Parathyroid adenoma (tissue), 2 donors: ENCODE data around the gene CNTN5.

Source experiments
- H2AFZ ChIP-seq: fragments of 300-600 bp; sonication (generic); one replicate; pipeline ENCODE4 v1.7.0; 2017; ENCODE audit warnings: antibody characterized with exemption, mild to moderate bottlenecking
- H3K27ac ChIP-seq: fragments of 300-600 bp; sonication (generic); one replicate; pipeline ENCODE4 v1.7.0; 2017
- H3K27me3 ChIP-seq: fragments of 300-600 bp; sonication (generic); one replicate; pipeline ENCODE4 v1.7.0; 2017; ENCODE audit warnings: low read length; ENCODE audit not compliant: control insufficient read depth, insufficient read depth
- H3K36me3 ChIP-seq: fragments of 300-600 bp; sonication (generic); one replicate; pipeline ENCODE4 v1.7.0; 2017; ENCODE audit warnings: low read length; ENCODE audit not compliant: control insufficient read depth, insufficient read depth
- H3K4me1 ChIP-seq: fragments of 300-600 bp; sonication (generic); one replicate; pipeline ENCODE4 v1.7.0; 2017; ENCODE audit warnings: control low read depth
- H3K4me2 ChIP-seq: fragments of 300-600 bp; sonication (generic); one replicate; pipeline ENCODE4 v1.7.0; 2017; ENCODE audit warnings: low read length
- H3K4me3 ChIP-seq: fragments of 300-600 bp; sonication (generic); one replicate; pipeline ENCODE4 v1.7.0; 2017; ENCODE audit warnings: low read depth, low read length
- H3K79me2 ChIP-seq: fragments of 300-600 bp; sonication (generic); one replicate; pipeline ENCODE4 v1.7.0; 2017; ENCODE audit warnings: control low read depth
- H3K9ac ChIP-seq: fragments of 300-600 bp; sonication (generic); one replicate; pipeline ENCODE4 v1.7.0; 2017; ENCODE audit warnings: mild to moderate bottlenecking
- H3K9me3 ChIP-seq: fragments of 300-600 bp; sonication (generic); one replicate; pipeline ENCODE4 v1.7.0; 2017; ENCODE audit warnings: low read length; ENCODE audit not compliant: control insufficient read depth
- TF ChIP-seq, protein P1 (sequence below): fragments of 300-600 bp; sonication (generic); IDR thresholded peaks from one replicate; pipeline ENCODE4 v1.7.0; 2017; ENCODE audit warnings: antibody characterized with exemption, mild to moderate bottlenecking
- donor health status: primary hyperparathyroidism.

Gene CNTN5

DNA sequence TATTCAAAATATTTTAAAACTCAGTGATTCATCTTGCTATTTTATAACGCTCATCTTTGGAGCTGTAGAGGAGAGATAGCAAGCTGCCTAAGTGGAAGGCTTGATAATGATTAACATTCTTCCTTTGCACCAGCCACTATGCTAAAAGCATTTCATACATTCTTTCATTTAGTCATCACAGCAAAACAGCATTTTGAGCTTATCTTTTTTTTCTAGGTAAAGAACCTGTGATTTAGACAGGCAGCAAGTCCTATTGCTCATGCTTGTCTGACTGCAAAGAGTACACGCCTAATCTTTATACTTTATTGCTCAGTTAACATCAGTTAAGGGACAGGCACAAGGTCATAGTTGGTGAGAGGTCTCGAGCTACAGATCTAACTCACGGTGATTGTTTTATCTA, 953.2 kb downstream of the CNTN5 start:
- Histone ChIP-seq H3K9ac (no peak overlapping the region), H3K36me3 (no peaks in the 10 kb centered on the region), H3K4me3 (no peak overlapping the region), H3K9me3 (no peaks in the 10 kb centered on the region), H3K79me2 (no peaks in the 10 kb centered on the region), H3K4me2 (no peak overlapping the region), H3K27me3 (no peaks in the 10 kb centered on the region), H2AFZ (no peak overlapping the region), H3K27ac (no peak overlapping the region), H3K4me1 (no peaks in the 10 kb centered on the region)
- TF ChIP-seq, protein P1, sequence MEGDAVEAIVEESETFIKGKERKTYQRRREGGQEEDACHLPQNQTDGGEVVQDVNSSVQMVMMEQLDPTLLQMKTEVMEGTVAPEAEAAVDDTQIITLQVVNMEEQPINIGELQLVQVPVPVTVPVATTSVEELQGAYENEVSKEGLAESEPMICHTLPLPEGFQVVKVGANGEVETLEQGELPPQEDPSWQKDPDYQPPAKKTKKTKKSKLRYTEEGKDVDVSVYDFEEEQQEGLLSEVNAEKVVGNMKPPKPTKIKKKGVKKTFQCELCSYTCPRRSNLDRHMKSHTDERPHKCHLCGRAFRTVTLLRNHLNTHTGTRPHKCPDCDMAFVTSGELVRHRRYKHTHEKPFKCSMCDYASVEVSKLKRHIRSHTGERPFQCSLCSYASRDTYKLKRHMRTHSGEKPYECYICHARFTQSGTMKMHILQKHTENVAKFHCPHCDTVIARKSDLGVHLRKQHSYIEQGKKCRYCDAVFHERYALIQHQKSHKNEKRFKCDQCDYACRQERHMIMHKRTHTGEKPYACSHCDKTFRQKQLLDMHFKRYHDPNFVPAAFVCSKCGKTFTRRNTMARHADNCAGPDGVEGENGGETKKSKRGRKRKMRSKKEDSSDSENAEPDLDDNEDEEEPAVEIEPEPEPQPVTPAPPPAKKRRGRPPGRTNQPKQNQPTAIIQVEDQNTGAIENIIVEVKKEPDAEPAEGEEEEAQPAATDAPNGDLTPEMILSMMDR, result no peak

DNA sequence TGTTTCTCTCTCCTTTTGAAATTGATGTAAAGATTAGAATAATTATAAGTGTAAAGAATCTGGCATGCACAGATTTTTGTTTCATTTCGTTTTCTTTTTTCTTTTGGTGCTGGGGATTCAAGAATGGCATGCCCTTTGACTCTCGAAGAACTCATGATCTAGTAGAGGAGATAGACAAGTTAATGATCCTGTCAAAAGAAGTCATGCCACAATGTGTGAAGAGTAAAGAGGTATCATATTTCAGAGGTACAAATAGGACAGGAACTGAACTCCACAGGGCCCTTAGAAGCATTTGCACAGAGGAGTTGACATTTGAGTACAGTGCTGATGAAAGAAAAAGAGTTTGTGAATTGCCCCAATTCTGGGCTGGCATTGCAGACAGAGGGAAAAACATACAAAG, 958.3 kb downstream of the CNTN5 start:
- no peak overlapping the region for H3K4me2 ChIP-seq
- no peak overlapping the region for H3K9ac ChIP-seq
- no peak overlapping the region for H3K27ac ChIP-seq
- H3K27me3 ChIP-seq, result no peaks in the 10 kb centered on the region
- no peak overlapping the region for H3K4me3 ChIP-seq
- H2AFZ ChIP-seq, result no peak overlapping the region
- H3K79me2 ChIP-seq, result no peaks in the 10 kb centered on the region
- no peaks in the 10 kb centered on the region for H3K9me3 ChIP-seq
- TF ChIP-seq, protein P1, result no peak
- H3K4me1 ChIP-seq, result no peaks in the 10 kb centered on the region
- H3K36me3 ChIP-seq, result no peaks in the 10 kb centered on the region

DNA sequence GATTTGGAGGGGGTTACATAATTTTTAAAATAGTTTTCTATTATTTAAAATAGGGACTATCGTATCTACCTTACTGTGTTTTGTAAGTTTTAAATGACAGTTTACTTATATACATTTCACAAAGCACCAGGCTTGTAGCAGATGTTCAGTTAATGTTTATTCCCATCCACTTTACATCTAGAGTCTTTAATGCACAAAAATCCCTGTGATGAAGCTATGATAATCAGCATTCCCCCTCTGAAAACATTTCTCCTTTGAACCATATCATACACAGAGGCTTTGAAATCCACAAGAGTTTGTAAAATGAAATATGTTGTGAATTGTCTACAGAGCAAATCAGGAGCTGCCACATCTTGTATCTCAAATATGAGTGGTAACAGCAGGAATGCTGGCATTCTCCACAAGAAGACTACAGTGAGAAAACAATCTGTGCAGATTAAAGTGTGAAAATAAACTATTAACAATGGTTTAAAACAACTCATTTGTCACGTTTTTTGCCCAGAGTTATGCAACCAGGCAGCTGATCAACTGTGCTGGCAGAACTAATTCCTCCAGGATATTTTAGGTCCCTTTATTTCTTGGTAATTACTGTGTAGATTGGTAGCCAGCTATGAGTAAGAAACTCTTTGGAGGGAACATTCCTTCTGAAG, 967.2 kb downstream of the CNTN5 start:
- TF ChIP-seq, protein P1, result no peak
- Histone ChIP-seq H3K4me3 (no peak overlapping the region), H3K27ac (no peak overlapping the region)

DNA sequence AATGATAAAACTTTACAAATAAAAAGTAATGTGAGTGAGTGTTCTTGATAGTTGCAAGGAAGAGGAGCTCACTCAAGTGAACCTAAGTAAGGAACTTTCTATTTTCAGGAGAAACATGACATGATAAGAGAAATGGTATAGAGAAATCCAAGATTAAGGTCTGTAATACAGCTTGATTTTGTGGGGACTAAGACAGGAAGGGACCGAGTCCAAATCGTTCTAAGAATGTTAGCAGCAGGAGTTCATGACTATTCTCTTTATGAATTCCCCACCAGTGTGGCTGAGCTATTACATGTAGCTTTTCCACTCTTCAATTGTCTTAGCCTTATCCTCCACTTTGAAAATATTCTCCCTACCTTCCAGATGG, 967.7 kb downstream of the CNTN5 start:
- H3K27me3 ChIP-seq, result no peaks in the 10 kb centered on the region
- H3K4me1 ChIP-seq, result no peaks in the 10 kb centered on the region
- H3K9ac ChIP-seq, result no peak overlapping the region
- no peak overlapping the region for H3K4me3 ChIP-seq
- no peak overlapping the region for H2AFZ ChIP-seq
- H3K36me3 ChIP-seq, result no peaks in the 10 kb centered on the region
- no peak overlapping the region for H3K27ac ChIP-seq
- TF ChIP-seq, protein P1, result no peak
- H3K4me2 ChIP-seq, result no peak overlapping the region
- H3K79me2 ChIP-seq, result no peaks in the 10 kb centered on the region
- no peaks in the 10 kb centered on the region for H3K9me3 ChIP-seq

More for the DNA sequence above, 967.2 kb downstream of the CNTN5 start:
- Histone ChIP-seq H3K9ac (no peak overlapping the region), H3K9me3 (no peaks in the 10 kb centered on the region), H3K4me2 (no peak overlapping the region), H3K4me1 (no peaks in the 10 kb centered on the region), H2AFZ (no peak overlapping the region), H3K79me2 (no peaks in the 10 kb centered on the region), H3K27me3 (no peaks in the 10 kb centered on the region), H3K36me3 (no peaks in the 10 kb centered on the region)

DNA sequence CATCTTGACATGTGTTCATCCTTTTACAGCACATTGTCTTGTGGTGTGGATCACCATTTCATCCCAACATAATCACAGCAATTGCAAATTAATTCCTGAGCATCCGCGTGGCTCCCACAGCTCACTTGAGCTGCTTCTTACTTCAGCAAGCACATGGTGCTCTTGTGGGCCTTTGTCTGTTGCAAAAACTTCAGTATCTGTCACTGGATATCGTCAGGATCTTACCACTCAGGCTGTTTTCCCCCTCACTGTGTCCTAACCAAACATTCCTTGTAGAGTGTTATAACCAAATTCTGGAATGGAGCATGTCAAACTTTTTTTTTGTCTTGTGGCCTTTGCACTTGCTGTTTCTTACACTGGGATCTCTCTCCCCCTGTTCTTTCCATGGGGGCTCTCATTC, 983.2 kb downstream of the CNTN5 start:
- no peak overlapping the region for H2AFZ ChIP-seq
- no peaks in the 10 kb centered on the region for H3K4me1 ChIP-seq
- TF ChIP-seq, protein P1, result no peak
- no peak overlapping the region for H3K4me2 ChIP-seq
- no peaks in the 10 kb centered on the region for H3K36me3 ChIP-seq
- H3K9me3 ChIP-seq, result no peaks in the 10 kb centered on the region
- H3K27ac ChIP-seq, result no peak overlapping the region
- no peaks in the 10 kb centered on the region for H3K27me3 ChIP-seq
- no peak overlapping the region for H3K9ac ChIP-seq
- H3K4me3 ChIP-seq, result no peak overlapping the region
- H3K79me2 ChIP-seq, result no peaks in the 10 kb centered on the region
